ENCODE results near the gene FCRL5. TPM values are rescaled to one million over a fixed set of nuclear protein-coding genes. Genes with fewer than 3 reads are reported as not detected.
"Not testable (repeated sequence)": the region's sequence is repeated elsewhere in the genome, so short reads cannot be mapped to it uniquely, and the experiment has no call there.

FCRL5 gene
- total RNA-seq, 1 experiment from 2014 or later: not detected

- DNase-seq (ENCODE audit: low read depth): no peak
Measured at GRCh38 chr1:157487504-157487903, 64.8 kb downstream of the FCRL5 start.

- no peak for DNase-seq (ENCODE audit: low read depth)
Measured at GRCh38 chr1:157487096-157487495, 65.2 kb downstream of the FCRL5 start.

- DNase-seq (ENCODE audit: low read depth): not testable (repeated sequence)
Measured at GRCh38 chr1:157486400-157486799, 65.9 kb downstream of the FCRL5 start.

GRCh38 chr1:157485793-157486192 is 66.5 kb downstream of the FCRL5 start:
- no peak for DNase-seq (ENCODE audit: low read depth)

GRCh38 chr1:157484573-157484972 is 67.7 kb downstream of the FCRL5 start:
- no peak for DNase-seq (ENCODE audit: low read depth)

- DNase-seq (ENCODE audit: low read depth): no peak
Measured at GRCh38 chr1:157483635-157484034, 68.7 kb downstream of the FCRL5 start.

- no peak for DNase-seq (ENCODE audit: low read depth)
Measured at GRCh38 chr1:157482717-157483116, 69.6 kb downstream of the FCRL5 start.

GRCh38 chr1:157482174-157482573 is 70.1 kb downstream of the FCRL5 start:
- DNase-seq (ENCODE audit: low read depth): no peak

GRCh38 chr1:157478030-157478429 is 74.3 kb downstream of the FCRL5 start:
- DNase-seq (ENCODE audit: low read depth): no peak

- no peak for DNase-seq (ENCODE audit: low read depth)
Measured at GRCh38 chr1:157477419-157477818, 74.9 kb downstream of the FCRL5 start.

- no peak for DNase-seq (ENCODE audit: low read depth)
Measured at GRCh38 chr1:157472959-157473358, 79.4 kb downstream of the FCRL5 start.

- DNase-seq (ENCODE audit: low read depth): no peak
Measured at GRCh38 chr1:157472056-157472701, 80.1 kb downstream of the FCRL5 start.

- no peak for DNase-seq (ENCODE audit: low read depth)
Measured at GRCh38 chr1:157471531-157471930, 80.8 kb downstream of the FCRL5 start.

- no peak for DNase-seq (ENCODE audit: low read depth)
Measured at GRCh38 chr1:157469752-157470675, 82.3 kb downstream of the FCRL5 start.

- no peak for DNase-seq (ENCODE audit: low read depth)
Measured at GRCh38 chr1:157469300-157469699, 83.0 kb downstream of the FCRL5 start.

- no peak for DNase-seq (ENCODE audit: low read depth)
Measured at GRCh38 chr1:157466011-157466410, 86.3 kb downstream of the FCRL5 start.

Other genes starting within 250 kb of the FCRL5 start
- gene FCRL4, start 45.6 kb upstream of the FCRL5 start, total RNA-seq (2014; rRNA removed): not detected in 2 replicates
- not detected in 2 replicates for gene FCRL3, start 148.3 kb upstream of the FCRL5 start, total RNA-seq (2014; rRNA removed)
- not detected in 2 replicates for gene FCRL2, start 224.6 kb upstream of the FCRL5 start, total RNA-seq (2014; rRNA removed)

Measured in LHCN-M2 (cell line).